Endothelial cell (in vitro differentiated cells): ENCODE results near the gene HAGH. TPM values are rescaled to one million over a fixed set of nuclear protein-coding genes. Genes with fewer than 3 reads are reported as not detected.

Experiments used
- DNase-seq: peaks from one replicate; pipeline ENCODE4 v3.0.0; 2021; ENCODE audit warnings: low spot score
- H3K27ac Mint-ChIP-seq: one replicate; pipeline ENCODE4 v1.8.0; 2021; ENCODE audit warnings: mixed read lengths, inconsistent platforms; ENCODE audit not compliant: unreplicated experiment
- H3K27me3 Mint-ChIP-seq: one replicate; pipeline ENCODE4 v1.8.0; 2021; ENCODE audit warnings: mild to moderate bottlenecking, moderate library complexity, mixed read lengths, inconsistent platforms; ENCODE audit not compliant: unreplicated experiment
- H3K36me3 Mint-ChIP-seq: one replicate; pipeline ENCODE4 v1.8.0; 2021; ENCODE audit warnings: mild to moderate bottlenecking, low read depth, mixed read lengths, inconsistent platforms; ENCODE audit not compliant: unreplicated experiment
- H3K4me1 Mint-ChIP-seq: one replicate; pipeline ENCODE4 v1.8.0; 2021; ENCODE audit warnings: mild to moderate bottlenecking, mixed read lengths, inconsistent platforms; ENCODE audit not compliant: unreplicated experiment
- H3K4me3 Mint-ChIP-seq: one replicate; pipeline ENCODE4 v1.8.0; 2021; ENCODE audit warnings: mild to moderate bottlenecking, mixed read lengths, inconsistent platforms; ENCODE audit not compliant: unreplicated experiment
- H3K9me3 Mint-ChIP-seq: one replicate; pipeline ENCODE4 v1.8.0; 2021; ENCODE audit warnings: mixed read lengths, inconsistent platforms; ENCODE audit not compliant: unreplicated experiment
- total RNA-seq: library from RNA; stranded (reverse); fragmentation: NEBNext Ultra II Directional; extraction: Animal tissue kit (Norgen Biotek cat#: 25700); gene quantifications from one replicate; pipeline ENCODE4 v1.2.1, GENCODE V29; 2021; ENCODE audit not compliant: unreplicated experiment
- TF ChIP-seq, protein P1 (sequence below): fragments of 200-600 bp; sonication (generic); IDR thresholded peaks from one replicate; pipeline ENCODE4 v1.5.0; 2021; ENCODE audit warnings: antibody characterized with exemption; ENCODE audit not compliant: unreplicated experiment

HAGH gene
- total RNA-seq, 1 donor from 2014 or later = 44.8 TPM

DNA sequence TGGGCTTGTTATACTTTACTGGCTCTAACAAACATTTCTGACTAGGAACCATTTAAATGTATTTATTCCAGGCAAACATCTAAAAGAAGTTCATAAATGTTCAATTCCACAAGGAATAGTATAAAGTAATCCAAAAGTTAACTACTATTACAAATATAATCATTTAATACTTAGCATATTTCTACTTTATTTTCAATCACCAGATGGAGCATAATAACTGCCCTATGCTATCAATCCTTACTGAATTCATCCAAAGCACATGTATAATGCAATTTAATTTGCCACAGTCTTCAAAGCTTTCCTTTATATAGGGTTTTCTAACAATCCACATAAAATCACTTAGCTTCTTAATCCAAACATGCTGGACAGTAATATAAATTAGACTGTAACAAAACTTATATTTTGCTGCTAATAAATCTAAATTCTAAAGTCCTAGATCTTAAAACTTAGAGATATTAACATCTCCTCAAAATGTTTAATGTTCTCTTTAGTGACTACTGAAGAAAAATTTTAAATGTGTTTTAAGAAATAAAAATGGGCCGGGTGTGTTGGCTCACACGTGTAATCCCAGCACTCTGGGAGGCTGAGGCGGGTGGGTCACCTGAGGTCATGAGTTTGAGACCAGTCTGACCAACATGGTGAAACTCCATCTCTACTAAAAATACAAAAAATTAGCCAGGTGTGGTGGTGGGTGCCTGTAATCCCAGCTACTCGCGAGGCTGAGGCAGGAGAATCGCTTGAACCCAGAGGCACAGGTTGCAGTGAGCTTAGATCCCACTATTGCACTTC, 39.5 kb upstream of the HAGH start:
- no peak overlapping the region for H3K27ac Mint-ChIP-seq
- DNase-seq = no peak
- no peaks in the 10 kb centered on the region for H3K9me3 Mint-ChIP-seq
- no peaks in the 10 kb centered on the region for H3K4me1 Mint-ChIP-seq
- no peaks in the 10 kb centered on the region for H3K27me3 Mint-ChIP-seq
- no peak overlapping the region for H3K4me3 Mint-ChIP-seq
- no peaks in the 10 kb centered on the region for H3K36me3 Mint-ChIP-seq
- TF ChIP-seq, protein P1, sequence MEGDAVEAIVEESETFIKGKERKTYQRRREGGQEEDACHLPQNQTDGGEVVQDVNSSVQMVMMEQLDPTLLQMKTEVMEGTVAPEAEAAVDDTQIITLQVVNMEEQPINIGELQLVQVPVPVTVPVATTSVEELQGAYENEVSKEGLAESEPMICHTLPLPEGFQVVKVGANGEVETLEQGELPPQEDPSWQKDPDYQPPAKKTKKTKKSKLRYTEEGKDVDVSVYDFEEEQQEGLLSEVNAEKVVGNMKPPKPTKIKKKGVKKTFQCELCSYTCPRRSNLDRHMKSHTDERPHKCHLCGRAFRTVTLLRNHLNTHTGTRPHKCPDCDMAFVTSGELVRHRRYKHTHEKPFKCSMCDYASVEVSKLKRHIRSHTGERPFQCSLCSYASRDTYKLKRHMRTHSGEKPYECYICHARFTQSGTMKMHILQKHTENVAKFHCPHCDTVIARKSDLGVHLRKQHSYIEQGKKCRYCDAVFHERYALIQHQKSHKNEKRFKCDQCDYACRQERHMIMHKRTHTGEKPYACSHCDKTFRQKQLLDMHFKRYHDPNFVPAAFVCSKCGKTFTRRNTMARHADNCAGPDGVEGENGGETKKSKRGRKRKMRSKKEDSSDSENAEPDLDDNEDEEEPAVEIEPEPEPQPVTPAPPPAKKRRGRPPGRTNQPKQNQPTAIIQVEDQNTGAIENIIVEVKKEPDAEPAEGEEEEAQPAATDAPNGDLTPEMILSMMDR = no peak

DNA sequence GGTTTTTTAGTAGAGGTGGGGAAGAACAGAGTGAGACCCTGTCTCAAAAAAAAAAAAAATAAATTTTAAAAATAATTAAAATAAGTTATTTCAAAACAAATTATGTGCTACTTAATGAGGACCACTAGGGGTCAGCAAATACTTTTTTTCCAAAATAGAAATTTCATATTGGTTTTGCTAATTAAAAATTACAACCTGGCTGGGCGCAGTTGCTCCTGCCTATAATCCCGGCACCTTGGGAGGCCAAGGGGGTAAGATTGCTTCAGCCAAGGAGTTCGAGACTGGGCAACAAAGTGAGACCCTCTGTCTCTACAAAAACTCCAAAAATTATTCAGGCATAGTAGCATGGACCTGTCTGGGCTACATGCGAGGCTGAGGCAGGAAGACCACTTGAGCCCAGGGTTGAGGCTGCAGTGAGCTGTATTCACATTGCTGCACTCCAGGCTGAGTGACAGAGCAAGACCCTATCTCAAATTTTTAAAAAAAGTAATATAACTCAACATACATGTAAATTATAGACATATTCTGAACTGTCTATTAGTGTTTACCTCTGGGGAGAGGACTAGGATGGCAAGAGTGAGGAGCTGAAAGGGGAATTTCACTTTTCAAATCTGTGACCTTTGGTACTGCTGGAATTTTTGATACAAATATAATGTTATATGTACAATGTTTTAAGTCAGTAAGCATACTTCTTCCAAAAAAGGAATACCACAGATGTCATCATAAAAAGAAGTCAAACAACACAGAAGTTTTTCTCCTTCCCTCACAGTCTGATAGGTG, 37.2 kb upstream of the HAGH start:
- Mint-ChIP-seq H3K4me1 (no peaks in the 10 kb centered on the region), H3K4me3 (no peak overlapping the region), H3K27ac (no peak overlapping the region), H3K36me3 (no peaks in the 10 kb centered on the region), H3K27me3 (no peaks in the 10 kb centered on the region), H3K9me3 (no peaks in the 10 kb centered on the region)
- no peak for DNase-seq
- TF ChIP-seq, protein P1 = peak; percentile 96

DNA sequence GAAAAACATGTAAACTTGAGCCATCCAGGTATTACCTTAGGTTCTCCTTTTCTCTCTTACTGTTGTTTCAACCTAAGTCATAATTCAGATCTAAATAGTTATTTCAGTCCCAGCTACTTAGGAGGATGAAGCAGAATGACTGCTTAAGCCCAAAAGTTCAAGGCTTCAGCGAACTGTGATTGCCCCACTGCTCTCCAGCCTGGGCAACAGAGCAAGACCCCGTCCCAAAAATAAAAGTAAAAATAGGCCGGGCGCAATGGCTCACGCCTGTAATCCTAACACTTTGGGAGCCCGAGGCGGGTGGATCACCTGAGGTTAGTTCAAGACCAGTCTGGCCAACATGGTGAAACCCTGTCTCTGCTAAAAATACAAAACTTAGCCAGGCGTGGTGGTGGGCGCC, 35.8 kb upstream of the HAGH start:
- no peak overlapping the region for H3K4me3 Mint-ChIP-seq
- no peak for DNase-seq
- no peak overlapping the region for H3K27ac Mint-ChIP-seq
- no peaks in the 10 kb centered on the region for H3K36me3 Mint-ChIP-seq
- TF ChIP-seq, protein P1 = no peak
- H3K27me3 Mint-ChIP-seq = peaks cover 2% of the 10 kb centered on the region
- H3K9me3 Mint-ChIP-seq = no peaks in the 10 kb centered on the region
- no peaks in the 10 kb centered on the region for H3K4me1 Mint-ChIP-seq

DNA sequence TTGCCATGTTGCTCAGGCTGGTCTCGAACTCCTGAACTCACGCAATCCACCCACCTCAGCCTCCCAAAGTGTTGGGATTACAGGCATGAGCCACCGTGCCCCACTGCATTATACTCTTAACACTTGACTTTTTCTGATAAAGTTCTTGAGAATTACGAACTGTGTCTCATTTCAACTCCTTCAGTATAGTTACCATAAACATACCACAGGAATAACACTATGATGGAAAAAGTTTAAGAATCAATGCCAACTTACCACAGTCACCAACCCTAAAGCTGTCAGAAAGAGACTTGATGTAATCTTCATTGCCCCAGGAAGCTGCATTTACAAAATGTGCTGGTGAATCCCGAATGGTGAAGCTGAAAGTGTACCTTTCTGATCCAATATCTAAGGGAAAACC, 35.1 kb upstream of the HAGH start:
- no peak for DNase-seq
- no peaks in the 10 kb centered on the region for H3K4me1 Mint-ChIP-seq
- peaks cover 2% of the 10 kb centered on the region for H3K27me3 Mint-ChIP-seq
- no peak overlapping the region for H3K4me3 Mint-ChIP-seq
- TF ChIP-seq, protein P1 = no peak
- H3K27ac Mint-ChIP-seq = no peak overlapping the region
- H3K9me3 Mint-ChIP-seq = no peaks in the 10 kb centered on the region
- no peaks in the 10 kb centered on the region for H3K36me3 Mint-ChIP-seq

DNA sequence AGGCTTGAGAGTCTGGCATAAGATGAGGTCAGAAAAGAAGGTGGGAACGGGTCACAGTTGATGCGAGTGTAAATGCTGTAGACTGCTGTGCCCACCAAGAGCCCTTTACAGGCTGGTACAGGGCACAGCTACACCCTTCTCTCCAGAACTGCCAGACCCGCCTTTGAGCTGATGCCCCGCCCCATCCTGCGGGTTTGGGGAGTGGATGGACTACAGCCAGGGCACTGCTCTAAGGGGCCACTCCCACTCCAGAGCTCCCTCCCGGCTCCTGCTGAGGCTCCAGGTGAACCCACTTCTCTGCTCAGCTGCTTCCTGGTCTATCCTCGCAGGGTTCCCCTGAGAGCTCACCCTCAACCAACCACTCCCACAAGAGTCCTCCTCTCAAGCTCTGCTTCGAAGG, 33.0 kb upstream of the HAGH start:
- Mint-ChIP-seq H3K27ac (no peak overlapping the region), H3K27me3 (peaks cover 2% of the 10 kb centered on the region), H3K4me1 (no peaks in the 10 kb centered on the region), H3K9me3 (no peaks in the 10 kb centered on the region), H3K36me3 (no peaks in the 10 kb centered on the region), H3K4me3 (no peak overlapping the region)
- TF ChIP-seq, protein P1 = no peak
- DNase-seq = no peak
